SW 1271 (cell line): ENCODE results near the gene RUNX2.

Experiments
- DNase-seq, 2 experiments: peaks; one replicate each; lab custom pipeline; 2025; lab: John Stamatoyannopoulos, UW

The RUNX2 gene

DNA sequence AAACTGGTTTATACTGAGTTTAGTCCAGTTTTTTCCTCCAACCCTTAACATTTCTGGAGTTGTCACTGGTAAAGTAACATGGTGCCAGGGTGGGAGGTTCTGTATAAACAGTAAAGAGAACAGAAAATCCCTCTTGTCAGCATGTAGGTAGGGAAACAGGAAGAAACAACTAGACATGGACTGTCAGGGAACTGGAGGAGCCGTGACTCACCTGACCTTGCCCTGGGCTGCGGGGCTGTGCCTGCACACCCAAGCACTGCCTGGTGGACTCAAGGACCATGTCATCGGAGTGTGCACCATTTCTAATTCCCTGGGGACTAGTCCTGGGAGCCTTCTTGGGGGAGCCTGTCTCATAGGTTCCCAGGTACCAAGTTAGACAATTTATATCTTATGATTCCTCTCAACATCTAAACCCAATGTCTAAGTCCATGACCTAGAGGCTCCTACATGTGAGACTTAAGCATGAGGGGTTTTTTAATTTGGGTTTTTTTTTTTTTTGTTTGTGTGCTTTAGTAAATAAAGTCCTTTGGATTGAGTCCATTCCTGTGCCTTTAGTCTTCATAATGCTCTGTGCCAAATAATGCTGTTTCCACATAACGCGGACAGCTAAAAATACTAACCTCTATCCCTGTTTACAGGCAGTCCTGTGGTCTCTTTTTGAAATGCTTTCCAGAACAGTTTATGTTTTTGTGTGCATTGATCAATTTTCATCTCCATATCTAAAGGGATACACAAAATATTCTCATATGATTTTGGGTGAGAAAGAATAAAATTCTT, 186.5 kb downstream of the RUNX2 start:
- DNase-seq, result no peak

DNA sequence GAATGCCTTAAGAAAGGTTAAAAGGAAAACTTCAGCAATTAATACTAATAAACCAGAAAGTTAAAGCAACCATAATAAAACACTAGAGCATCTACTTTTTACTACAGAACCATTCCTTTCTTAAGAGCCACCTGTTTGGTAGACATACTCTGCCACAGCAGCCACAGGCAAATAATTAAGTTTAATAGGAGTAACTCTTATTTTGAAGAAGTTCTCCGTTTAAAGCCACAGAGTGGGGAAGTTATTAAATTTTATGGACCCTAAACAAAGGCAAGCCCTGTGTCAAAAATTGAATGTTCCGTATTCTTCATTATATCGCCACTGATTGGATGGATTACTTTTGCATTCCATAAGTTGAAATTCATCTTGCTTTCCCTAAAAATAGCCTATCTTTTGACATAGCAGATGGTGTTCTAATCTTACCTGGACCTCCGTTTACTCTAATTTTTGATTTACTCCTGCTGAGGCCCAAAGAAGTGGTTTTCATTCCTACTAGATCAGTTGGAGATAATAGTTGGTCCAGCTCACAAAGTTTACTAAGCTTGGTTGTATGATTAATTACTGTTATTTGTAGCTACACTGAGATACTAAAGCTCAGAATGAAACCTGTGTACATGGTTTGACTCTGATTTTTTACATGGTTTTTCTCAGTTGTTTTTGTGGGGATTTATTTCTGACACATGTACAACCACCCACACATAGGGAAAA, 190.0 kb downstream of the RUNX2 start:
- no peak for DNase-seq

DNA sequence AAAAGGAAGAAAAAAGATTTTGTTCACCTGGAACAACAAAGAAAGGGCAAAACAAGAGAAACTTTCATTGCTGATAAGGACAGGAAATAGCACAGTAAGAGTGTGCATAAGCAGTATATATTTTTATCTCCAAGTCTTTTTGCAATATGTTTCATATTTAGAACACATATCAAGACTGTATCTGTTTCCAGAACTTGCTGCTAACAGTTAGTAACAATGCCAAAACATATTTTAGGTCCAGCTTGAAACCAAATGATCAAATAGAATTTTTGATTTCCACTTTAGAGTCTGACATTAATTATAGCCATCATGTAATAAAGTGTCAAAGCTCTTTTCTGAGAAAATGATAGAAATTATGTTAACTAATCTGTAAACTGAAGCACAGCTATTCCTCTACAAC, 193.1 kb downstream of the RUNX2 start:
- no peak for DNase-seq

- DNase-seq, result no peak
These were observed 194.4 kb downstream of the RUNX2 start for GRCh38 chr6:45522486-45522885.

DNA sequence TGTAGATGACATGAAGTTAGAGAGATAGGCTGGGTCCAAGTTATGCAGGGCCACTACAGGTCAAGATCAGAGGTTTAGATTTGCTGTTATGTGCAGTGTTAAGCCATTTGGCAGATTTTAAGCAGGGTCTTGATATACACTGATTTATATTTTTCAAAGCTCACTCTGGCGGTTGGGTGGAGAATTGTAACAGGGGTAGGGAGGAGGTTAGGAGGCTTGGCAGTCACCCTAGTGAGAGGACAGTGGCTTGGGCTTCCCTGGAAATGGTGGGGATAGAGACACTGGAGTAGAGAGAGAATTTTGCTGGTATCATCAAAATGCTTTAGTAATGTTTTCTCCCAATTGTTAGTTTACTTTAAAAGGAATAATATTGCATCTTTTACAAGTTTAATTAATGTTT, 199.1 kb downstream of the RUNX2 start:
- DNase-seq, result no peak

GRCh38 chr6:45531999-45532595, 204.0 kb downstream of the RUNX2 start:
- DNase-seq, result no peak

DNA sequence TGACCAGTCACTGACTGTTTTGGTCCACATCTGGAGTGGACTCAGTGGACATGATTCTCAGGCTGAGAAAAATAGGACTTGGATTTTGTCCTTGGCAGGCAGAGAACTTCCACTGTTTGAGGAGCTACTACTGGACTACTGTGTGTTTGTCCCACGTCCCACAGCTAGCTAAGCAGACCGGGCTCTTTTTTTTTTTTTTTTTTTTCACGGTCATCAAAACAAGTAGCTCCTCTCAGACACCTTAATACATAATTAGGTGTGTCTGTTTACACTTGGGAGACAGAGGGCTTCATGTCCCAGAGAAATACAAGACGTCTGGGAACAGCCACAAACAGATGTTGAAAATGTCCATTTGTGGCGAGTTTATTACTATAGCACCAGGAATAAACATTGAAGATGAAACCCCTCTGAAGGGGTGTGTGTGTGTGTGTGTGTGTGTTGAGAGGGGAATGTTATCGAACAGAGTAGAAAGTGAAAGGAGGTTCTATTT, 204.6 kb downstream of the RUNX2 start:
- no peak for DNase-seq

DNA sequence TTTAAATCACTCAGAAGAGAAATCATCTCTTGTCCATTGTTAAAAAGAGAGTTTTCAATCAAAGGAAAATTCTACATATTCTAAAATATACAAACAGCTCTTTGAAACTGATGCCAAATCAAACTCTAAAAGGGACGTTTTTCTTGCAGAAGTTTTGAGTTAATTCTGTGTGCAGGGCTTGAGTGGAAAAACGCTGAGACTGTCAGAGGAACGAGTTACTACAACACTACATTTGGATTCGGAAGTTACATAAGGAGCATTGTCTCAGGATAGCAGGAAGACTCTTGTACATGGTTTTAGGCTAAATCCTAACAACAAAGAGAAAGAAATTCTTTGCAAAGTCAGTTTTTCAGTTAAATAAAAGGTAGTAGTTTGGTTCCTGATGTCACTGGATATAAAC, 205.3 kb downstream of the RUNX2 start:
- no peak for DNase-seq

DNA sequence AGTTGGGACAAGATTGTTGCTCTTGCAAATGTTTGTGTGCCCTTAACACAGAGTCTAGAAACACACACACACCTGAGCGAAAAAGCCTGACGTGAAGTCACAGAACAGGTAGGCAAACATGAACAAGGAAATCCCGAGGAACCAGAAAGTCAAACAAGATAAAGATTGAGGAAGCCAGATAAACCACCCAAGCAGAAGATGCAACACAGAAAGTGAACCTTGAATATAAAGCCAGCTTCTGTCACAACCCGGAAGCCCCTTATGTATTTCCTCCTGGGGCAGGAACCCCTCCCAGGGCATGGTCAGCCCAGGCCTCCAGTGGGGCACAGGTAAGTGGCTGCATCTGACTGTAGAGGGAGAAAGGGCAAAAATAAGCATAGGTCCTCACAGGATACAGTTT, 207.8 kb downstream of the RUNX2 start:
- no peak for DNase-seq

DNA sequence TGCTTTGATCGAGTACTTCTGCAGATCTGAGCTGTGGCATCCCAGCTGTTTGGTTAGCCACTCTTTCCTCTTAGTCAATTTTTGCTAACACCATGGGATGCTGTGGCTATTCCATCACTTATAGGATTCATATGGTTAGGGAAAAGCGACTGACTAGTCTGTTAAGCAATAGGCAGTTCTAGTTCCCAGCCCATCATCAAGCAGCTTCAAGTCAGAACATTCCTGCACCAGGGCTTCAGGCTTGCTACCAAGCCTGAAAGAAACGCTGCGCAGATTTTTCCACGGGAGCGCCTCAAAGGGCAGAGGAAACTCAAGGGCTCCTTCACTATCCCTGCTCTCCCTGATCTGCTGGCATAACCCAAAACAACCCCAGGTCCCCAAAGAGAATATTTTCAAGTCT, 209.4 kb downstream of the RUNX2 start:
- DNase-seq, result no peak

DNA sequence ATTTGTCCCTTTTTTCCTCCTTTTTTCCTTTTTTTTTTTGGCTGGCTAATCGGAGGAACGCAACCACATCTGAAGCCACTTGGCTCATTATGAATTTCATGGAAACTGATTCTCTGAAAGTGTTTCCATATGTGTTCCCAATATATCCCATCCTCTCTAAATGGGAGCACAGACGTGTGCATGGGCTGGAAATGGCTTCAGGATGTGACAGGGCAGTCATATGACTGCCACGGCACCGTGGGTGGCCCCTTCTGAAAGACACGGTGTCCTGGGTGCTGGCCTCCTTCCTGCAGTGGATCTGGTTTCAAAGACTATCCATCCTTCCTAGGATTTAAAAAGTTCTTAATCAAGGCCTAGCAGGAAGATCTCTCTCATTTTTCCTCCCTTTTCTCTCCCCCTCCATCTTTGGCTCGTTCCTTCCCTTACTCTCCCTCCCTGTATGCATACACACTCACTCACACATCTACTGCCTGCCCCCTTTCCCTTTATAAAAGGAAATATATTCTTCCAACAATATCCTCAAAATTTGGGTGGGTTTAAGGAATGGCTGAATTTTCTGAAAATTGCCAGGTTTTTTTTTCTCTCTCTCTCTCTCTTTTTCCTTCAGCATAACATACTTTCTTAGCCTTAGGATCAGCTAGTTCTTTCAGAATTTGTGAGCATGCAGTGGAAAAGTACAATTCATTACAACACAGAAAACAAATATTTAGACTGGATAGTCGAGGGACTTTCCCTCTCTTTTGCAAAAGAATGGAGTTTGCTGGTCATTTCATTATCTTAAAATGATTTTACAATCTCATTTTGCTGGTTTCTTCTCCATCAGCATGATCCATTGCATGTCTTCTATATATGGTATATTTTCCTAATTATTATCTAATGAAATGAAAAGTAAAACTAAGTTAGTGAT, 210.8 kb downstream of the RUNX2 start:
- DNase-seq, result no peak

- no peak for DNase-seq
These were observed 212.3 kb downstream of the RUNX2 start for GRCh38 chr6:45540375-45540920.

DNA sequence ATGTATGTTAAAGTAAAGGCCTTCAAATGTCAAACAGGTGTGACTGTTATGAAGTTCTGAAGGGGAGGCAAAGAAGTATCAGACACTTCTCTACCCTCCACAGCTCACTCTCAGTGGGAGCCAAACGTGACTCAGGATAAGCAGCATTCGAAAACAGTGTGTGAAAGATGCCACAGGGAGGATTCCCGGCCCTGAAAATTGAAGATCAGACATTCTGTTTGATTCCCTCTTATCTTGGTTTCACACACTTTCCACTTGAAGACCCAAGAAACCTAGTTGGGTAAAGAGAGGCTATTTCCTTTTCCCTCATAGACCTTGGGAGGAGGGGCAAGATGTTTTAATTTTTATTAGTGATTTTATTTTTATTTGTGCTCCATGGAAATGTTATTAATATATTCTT, 213.8 kb downstream of the RUNX2 start:
- no peak for DNase-seq

DNA sequence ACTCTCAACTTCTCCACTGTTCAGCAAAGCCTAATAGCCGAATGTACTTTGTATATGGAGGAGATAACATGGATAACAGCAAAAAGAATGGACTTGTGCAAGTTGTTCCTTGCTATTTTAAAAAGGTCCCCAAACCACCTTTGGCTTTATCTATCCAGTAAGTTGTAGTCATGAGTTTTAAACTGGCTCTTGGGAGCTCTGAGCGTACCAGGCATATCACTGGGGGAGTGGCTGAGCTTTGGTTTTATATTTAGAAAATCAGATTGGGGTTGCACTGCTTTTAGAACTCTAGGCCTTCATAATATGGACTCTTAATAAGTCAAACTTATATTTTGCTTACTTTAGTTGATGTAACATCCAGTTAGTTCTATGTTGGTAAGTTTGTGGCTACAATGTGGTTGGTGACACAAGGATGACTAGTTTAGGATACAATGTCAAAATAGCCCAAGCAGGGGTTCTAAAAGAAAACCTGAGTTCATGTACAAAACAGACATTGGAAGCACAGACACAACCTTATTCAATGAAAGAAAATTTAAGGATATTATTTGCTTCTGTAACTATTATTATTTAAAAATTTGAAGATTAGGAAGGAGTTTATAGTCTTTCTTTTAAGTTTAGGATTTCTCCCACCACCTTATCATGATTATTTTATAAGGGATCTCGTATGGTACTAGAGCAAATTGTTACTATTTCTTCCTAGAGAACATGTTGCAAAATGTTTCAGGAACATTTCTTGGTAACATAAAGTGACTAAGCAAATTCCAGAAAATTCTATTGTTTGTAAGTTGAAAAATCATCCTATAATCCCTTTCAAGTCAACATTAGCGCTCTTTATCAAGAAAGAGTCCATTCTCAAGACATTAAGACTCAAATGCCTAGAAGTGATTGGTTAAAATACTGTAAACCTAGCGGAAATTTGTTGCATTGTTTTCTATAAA, 215.4 kb downstream of the RUNX2 start:
- DNase-seq, result no peak

DNA sequence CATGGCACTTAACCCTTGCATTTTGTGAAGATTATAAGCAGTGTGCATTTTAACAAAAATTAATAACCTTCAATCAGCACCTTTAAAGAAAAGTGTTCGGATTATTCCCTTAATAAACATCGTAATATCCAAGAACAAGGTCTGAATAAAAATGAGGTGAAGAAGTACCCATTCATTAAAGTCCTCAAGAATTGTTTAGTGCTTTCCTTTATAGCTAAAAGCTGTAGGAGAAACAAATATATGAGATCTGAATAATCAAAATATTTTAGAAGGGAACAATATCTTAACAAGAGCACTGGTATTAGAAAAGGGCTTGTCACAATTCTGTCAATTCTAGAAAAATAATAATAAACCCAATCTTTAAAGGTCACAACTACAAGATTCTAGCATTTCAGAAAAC, 217.3 kb downstream of the RUNX2 start:
- DNase-seq, result no peak

DNA sequence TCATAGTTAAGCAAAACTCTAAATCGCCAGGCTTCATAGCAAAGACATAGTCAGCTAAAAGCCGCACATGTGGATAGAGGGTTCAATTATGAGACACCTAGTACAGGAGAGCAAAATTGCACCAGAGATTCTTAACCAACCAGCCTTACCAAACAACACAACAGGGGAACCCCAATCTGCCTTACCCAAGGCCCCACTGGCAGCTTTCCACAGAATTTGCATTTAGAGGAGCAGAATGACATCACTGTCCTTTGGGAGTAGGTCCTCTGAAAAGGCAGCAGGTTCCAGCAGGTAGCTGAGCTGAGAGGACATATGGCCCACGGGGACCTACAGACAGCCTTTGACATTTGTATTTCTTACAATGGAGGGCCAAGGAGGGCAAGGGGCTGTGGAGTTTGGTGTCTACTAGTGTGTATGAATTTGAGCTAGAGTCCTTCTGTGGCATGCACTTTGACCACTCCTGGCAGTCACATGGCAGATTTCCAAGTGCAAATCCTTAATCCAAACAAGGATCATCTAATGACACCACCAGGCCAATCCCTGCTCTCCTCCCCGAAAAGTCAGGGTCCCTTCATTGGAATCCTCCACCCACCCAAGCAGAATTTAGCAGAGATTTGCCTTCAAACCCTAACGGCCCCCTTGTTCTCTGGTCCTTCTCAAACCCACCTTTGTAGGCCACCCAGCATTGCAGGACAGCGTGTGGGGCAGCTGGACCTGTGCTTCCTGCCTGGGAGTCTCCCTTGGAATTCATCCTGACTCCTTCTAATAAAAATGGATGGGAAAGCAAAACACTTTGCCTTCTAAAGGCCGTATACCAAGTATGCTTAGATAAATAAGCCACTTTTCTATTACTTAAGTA, 220.8 kb downstream of the RUNX2 start:
- no peak for DNase-seq

DNA sequence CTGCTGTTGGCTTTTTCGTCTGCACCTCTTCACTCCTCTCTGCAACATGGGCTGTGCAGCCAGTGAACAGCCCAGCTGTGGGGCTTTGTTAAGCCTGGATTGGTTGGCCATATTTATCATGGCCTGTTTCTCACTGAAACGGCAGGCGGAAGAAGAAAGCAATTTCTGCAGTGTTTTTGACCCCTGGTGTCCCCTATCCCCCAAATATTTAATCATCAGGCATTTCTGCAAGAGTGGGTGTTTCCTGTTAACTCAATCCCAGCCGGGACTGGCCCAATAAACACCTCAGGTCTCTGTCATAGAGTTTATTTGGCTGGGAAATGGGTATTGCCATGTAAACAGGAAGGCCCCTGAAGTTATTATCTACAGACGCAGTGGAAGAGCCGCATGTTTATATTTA, 224.4 kb downstream of the RUNX2 start:
- DNase-seq, result no peak

DNA sequence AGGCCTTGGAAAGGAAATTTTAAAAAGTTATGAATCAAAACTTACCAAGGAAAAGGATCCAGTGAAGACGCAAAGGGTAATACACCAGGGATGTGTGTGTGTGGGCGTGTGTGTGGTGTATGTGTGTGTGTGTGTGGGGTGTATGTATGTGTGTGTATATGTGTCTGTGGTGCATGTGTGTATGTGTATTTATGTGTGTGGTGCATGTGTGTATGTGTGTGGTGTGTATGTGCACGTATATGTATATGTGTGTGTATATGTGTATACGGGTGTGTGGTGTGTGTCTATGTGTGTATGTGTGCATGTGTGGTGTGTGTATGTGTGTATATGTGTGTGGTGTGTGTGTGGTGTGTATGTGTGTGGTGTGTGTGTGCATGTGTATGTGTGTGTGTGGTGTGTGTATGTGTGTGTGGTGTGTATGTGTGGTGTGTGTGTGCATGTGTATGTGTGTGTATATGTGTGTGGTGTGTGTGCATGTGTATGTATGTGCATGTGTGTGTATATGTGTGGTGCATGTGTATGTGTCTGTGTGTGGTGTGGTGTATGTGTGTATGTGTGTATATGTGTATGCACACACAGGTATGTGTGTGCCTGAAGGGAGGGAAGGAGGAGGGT, 225.7 kb downstream of the RUNX2 start:
- DNase-seq, result no peak

DNA sequence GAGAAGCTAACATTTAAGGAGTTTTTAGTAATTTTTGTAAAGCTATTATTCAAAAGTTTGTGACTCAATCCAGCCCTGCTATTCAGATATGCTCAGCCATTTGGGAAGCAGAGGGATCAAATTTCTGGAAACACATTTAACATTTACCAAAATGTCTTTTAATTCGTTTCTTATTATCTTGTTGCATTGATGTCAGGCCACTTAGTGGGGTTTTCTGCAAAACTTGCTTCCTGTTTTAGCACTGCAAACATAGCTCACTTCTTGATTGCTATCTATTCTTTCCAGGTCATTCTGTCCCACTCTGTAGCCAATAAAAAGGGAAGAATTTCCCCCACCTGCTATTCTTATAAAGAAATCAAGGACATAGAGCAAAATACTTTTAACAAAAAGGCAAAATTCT, 226.5 kb downstream of the RUNX2 start:
- no peak for DNase-seq
